Activated CD8-positive, alpha-beta T cell treated with anti-CD3 and anti-CD28 coated beads for 36 hours (primary cell): ENCODE results near the gene MEGF11. TPM values are rescaled to one million over a fixed set of nuclear protein-coding genes. Genes with fewer than 3 reads are reported as not detected.

Experiments used
- ATAC-seq: fragments of 200-7000 bp; cut with Tn5 transposase; one replicate; pipeline ENCODE4 v1.10.0; 2021; ENCODE audit warnings: mild to moderate bottlenecking, moderate library complexity
- CTCF ChIA-PET: fragments of 350-600 bp; sonication (Branson Sonifier 250); formaldehyde crosslinking; loops from one replicate; lab custom pipeline; 2021; ENCODE audit warnings: antibody characterized with exemption; lab: Charles Lee
- POLR2A ChIA-PET: fragments of 350-600 bp; sonication (Branson Sonifier 250); formaldehyde crosslinking; loops from one replicate; lab custom pipeline; 2021; ENCODE audit warnings: antibody characterized with exemption; lab: Charles Lee
- DNase-seq: peaks from one replicate; pipeline ENCODE4 v3.0.0-alpha.2; 2020
- H3K27ac Mint-ChIP-seq: one replicate; pipeline ENCODE4 v1.8.0; 2021; ENCODE audit warnings: mild to moderate bottlenecking, mixed read lengths
- H3K27me3 Mint-ChIP-seq: one replicate; pipeline ENCODE4 v1.8.0; 2021; ENCODE audit warnings: mixed read lengths
- H3K36me3 Mint-ChIP-seq: one replicate; pipeline ENCODE4 v1.8.0; 2021; ENCODE audit warnings: low read depth, mixed read lengths
- H3K4me1 Mint-ChIP-seq: one replicate; pipeline ENCODE4 v1.8.0; 2021; ENCODE audit warnings: low read depth, mixed read lengths
- H3K4me3 Mint-ChIP-seq: one replicate; pipeline ENCODE4 v1.8.0; 2021; ENCODE audit warnings: mild to moderate bottlenecking, moderate library complexity, mixed read lengths
- H3K9me3 Mint-ChIP-seq: one replicate; pipeline ENCODE4 v1.8.0; 2021; ENCODE audit warnings: mixed read lengths
- intact Hi-C: fragments of 100-400 bp; cut with micrococcal nuclease; formaldehyde crosslinking; loops from one replicate; pipeline ENCODE4 v1.10.0; 2022
- total RNA-seq, 2 experiments: library from RNA; stranded (reverse); gene quantifications; one replicate each; pipeline ENCODE4 v1.2.3, GENCODE V29; 2021
- TF ChIP-seq, protein P1 (sequence below): fragments of 200-600 bp; IDR thresholded peaks from one replicate; pipeline ENCODE4 v1.8.0; 2022; ENCODE audit warnings: antibody characterized with exemption, mild to moderate bottlenecking

Gene MEGF11
- total RNA-seq, 2 experiments from 2014 or later = not detected

DNA sequence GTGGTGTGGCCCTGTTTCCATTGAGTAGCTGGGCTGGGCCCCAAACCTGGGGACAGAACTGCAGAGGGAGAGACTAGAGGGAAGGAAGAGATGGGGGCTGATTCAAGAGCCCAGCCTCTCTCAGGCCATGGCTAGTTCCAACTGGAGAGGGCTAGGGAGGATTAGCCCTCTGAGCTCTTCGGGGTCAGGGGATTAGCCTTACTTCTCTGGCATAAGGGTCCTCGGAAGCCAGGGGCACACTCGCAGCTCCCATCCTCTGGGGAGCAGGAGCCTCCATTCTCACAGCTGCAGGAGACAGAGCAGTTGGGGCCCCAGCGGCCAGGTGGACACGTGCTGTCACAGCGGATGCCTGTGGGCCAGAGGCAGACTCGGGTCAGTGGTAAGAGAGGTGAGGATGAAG is 330.9 kb downstream of the MEGF11 start:
- no peak for ATAC-seq
- ChIA-PET CTCF (interaction anchor here (1.3 kb wide), 1 partner anchor 10 kb away, joined by 3 read pairs; no protein-coding TSS in a partner anchor), POLR2A (interaction anchor here (1.3 kb wide), 1 partner anchor 12 kb away, joined by 3 read pairs; no protein-coding TSS in a partner anchor)
- no peak overlapping the region for H3K4me3 Mint-ChIP-seq
- H3K36me3 Mint-ChIP-seq = no peaks in the 10 kb centered on the region
- DNase-seq = no peak
- intact Hi-C loops = no loop called here
- H3K9me3 Mint-ChIP-seq = no peaks in the 10 kb centered on the region
- H3K27ac Mint-ChIP-seq = no peak overlapping the region
- TF ChIP-seq, protein P1, sequence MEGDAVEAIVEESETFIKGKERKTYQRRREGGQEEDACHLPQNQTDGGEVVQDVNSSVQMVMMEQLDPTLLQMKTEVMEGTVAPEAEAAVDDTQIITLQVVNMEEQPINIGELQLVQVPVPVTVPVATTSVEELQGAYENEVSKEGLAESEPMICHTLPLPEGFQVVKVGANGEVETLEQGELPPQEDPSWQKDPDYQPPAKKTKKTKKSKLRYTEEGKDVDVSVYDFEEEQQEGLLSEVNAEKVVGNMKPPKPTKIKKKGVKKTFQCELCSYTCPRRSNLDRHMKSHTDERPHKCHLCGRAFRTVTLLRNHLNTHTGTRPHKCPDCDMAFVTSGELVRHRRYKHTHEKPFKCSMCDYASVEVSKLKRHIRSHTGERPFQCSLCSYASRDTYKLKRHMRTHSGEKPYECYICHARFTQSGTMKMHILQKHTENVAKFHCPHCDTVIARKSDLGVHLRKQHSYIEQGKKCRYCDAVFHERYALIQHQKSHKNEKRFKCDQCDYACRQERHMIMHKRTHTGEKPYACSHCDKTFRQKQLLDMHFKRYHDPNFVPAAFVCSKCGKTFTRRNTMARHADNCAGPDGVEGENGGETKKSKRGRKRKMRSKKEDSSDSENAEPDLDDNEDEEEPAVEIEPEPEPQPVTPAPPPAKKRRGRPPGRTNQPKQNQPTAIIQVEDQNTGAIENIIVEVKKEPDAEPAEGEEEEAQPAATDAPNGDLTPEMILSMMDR = no peak
- H3K4me1 Mint-ChIP-seq = peaks cover 12% of the 10 kb centered on the region
- no peaks in the 10 kb centered on the region for H3K27me3 Mint-ChIP-seq

DNA sequence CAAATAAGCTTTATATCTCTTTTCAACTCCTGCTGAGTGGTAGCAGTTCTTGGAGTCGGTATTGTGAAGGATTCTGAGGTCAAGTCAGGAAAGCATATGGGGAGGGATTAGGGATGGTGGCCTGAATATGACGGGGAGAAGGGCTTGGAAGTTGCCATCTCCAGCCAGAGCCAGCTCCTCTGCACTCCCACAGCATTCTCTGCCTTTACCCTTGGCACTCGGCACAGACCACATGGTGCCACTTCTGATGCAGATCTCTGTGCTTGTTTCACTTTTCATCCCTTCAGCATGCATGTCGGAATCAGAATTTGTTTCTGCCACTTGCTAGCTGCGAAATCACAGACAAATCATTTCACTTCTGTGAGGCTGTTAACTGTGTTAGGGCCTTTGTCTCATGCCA is 331.8 kb downstream of the MEGF11 start:
- CTCF ChIA-PET = interaction anchor here (0.8 to 1.7 kb wide), 6 partner anchors 8 to 284 kb away, joined by 3 to 6 read pairs (median 3); partner anchors contain the start of gene RAB11A
- TF ChIP-seq, protein P1 = no peak
- ATAC-seq (no peak), DNase-seq (no peak)
- Mint-ChIP-seq H3K27ac (no peak overlapping the region), H3K4me3 (no peak overlapping the region), H3K27me3 (no peaks in the 10 kb centered on the region), H3K36me3 (no peaks in the 10 kb centered on the region), H3K9me3 (no peaks in the 10 kb centered on the region), H3K4me1 (peaks cover 20% of the 10 kb centered on the region)
- intact Hi-C loops = no loop called here
- POLR2A ChIA-PET = interaction anchor here (1.1 to 1.3 kb wide), 2 partner anchors 11 to 20 kb away, joined by 3 read pairs; no protein-coding TSS in a partner anchor

DNA sequence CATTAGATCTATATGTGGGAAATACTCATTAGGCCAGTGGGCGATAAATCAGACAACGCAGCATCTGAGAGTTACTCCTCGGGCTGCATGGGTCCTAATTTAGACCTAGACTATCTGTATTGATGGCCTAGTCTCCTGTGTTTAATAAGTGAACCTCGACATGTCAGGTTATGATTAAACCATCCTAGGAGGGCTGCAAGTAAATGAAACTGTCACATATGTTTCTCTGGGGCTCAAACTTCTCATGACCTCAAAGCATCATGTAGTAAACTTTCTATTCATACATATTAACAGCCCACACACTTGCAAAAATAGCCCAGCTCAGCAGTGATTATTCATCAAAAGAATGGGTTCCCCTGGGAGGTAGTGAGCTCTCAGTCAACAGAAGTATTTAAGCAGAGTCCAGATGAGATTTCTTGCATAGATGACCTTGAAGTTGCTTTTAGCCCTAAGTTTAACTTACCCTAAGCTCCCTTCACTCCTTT is 332.7 kb downstream of the MEGF11 start:
- H3K36me3 Mint-ChIP-seq = no peaks in the 10 kb centered on the region
- no peak overlapping the region for H3K4me3 Mint-ChIP-seq
- no peaks in the 10 kb centered on the region for H3K27me3 Mint-ChIP-seq
- POLR2A ChIA-PET = interaction anchor here (1.1 kb wide), 1 partner anchor 19 kb away, joined by 3 read pairs; no protein-coding TSS in a partner anchor
- H3K4me1 Mint-ChIP-seq = peaks cover 23% of the 10 kb centered on the region
- intact Hi-C loops = no loop called here
- no peak overlapping the region for H3K27ac Mint-ChIP-seq
- H3K9me3 Mint-ChIP-seq = no peaks in the 10 kb centered on the region
- DNase-seq (no peak), ATAC-seq (no peak)
- TF ChIP-seq, protein P1 = no peak
- CTCF ChIA-PET = interaction anchor here (0.8 to 1.7 kb wide), 4 partner anchors 9 to 283 kb away, joined by 3 to 6 read pairs (median 4); partner anchors contain the start of gene RAB11A

DNA sequence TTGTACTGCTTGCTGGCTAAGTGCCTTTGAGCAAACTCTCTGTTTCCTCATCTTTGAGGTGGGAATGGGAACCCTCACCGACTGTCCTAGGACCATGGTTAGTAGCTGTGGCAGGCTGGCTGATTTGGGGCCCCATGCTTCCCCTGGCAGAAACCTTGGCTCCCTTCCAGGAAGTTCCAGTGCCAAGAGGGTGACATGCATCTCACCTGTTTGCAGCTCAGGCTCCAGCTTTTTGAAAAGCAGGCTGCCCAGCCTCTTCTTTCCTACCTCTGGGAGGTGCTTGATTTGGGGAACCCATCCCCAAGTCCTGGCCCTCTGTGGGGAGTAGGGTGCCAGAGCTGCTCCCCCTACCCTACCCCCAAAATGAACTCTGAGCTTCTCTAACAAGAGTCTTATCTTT is 333.4 kb downstream of the MEGF11 start:
- TF ChIP-seq, protein P1 = no peak
- CTCF ChIA-PET = interaction anchor here (1.5 to 1.7 kb wide), 2 partner anchors 51 to 282 kb away, joined by 4 to 6 read pairs; partner anchors contain the start of gene RAB11A
- Mint-ChIP-seq H3K4me3 (no peak overlapping the region), H3K27me3 (no peaks in the 10 kb centered on the region), H3K9me3 (no peaks in the 10 kb centered on the region), H3K4me1 (peaks cover 23% of the 10 kb centered on the region), H3K27ac (no peak overlapping the region), H3K36me3 (no peaks in the 10 kb centered on the region)
- intact Hi-C loops = no loop called here
- POLR2A ChIA-PET = no interaction called here
- no peak for DNase-seq
- no peak for ATAC-seq

DNA sequence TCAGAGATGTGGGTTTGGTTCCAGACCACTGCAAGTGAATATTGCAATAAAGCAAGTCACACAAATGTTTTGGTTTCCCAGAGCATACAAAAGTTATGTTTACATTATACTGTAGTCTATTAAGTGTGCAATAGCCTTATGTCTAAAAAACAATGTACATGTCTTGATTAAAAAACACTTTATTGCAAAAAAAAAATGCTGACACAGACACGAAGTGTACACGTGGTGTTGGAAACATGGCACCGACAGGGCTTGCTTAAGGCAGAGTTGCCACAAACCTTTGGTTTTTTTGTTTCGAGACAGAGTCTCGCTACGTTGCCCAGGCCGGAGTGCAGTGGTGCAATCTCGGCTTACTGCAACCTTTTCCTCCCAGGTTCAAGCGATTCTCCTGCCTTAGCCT is 334.2 kb downstream of the MEGF11 start:
- H3K4me3 Mint-ChIP-seq = no peak overlapping the region
- ChIA-PET POLR2A (no interaction called here), CTCF (interaction anchor here (1.0 kb wide), 1 partner anchor 13 kb away, joined by 3 read pairs; no protein-coding TSS in a partner anchor)
- H3K27ac Mint-ChIP-seq = no peak overlapping the region
- no peaks in the 10 kb centered on the region for H3K9me3 Mint-ChIP-seq
- no peaks in the 10 kb centered on the region for H3K27me3 Mint-ChIP-seq
- TF ChIP-seq, protein P1 = no peak
- intact Hi-C loops = no loop called here
- no peak for DNase-seq
- no peak for ATAC-seq
- no peaks in the 10 kb centered on the region for H3K36me3 Mint-ChIP-seq
- peaks cover 23% of the 10 kb centered on the region for H3K4me1 Mint-ChIP-seq
